HG03064 (cell line): ENCODE results near the gene APBA1.

Source experiments
- ATAC-seq: cut with Tn5 transposase; IDR thresholded peaks from one replicate; pipeline ENCODE4 v1.9.1; 2021; ENCODE audit warnings: low read depth; ENCODE audit not compliant: unreplicated experiment

APBA1 gene

GRCh38 chr9:69580582-69581214 lies 91.5 kb downstream of the APBA1 start:
- ATAC-seq = no peak

- ATAC-seq = no peak
Observed at GRCh38 chr9:69579760-69580581, 92.2 kb downstream of the APBA1 start.

- no peak for ATAC-seq
Observed at GRCh38 chr9:69579032-69579758, 93.0 kb downstream of the APBA1 start.

- ATAC-seq = no peak
Observed at GRCh38 chr9:69578026-69578425, 94.1 kb downstream of the APBA1 start.

- ATAC-seq = no peak
Observed at GRCh38 chr9:69577123-69577522, 95.0 kb downstream of the APBA1 start.

GRCh38 chr9:69574057-69574456 lies 98.1 kb downstream of the APBA1 start:
- ATAC-seq = no peak

- no peak for ATAC-seq
Observed at GRCh38 chr9:69573651-69574050, 98.5 kb downstream of the APBA1 start.

GRCh38 chr9:69572611-69573010 lies 99.6 kb downstream of the APBA1 start:
- no peak for ATAC-seq

GRCh38 chr9:69571032-69571431 lies 101.1 kb downstream of the APBA1 start:
- no peak for ATAC-seq

GRCh38 chr9:69569738-69570451 lies 102.3 kb downstream of the APBA1 start:
- ATAC-seq = no peak

GRCh38 chr9:69564557-69564956 lies 107.6 kb downstream of the APBA1 start:
- no peak for ATAC-seq

GRCh38 chr9:69559126-69559525 lies 113.0 kb downstream of the APBA1 start:
- ATAC-seq = no peak

- ATAC-seq = no peak
Observed at GRCh38 chr9:69556707-69557106, 115.5 kb downstream of the APBA1 start.

- ATAC-seq = no peak
Observed at GRCh38 chr9:69555802-69556201, 116.4 kb downstream of the APBA1 start.

- no peak for ATAC-seq
Observed at GRCh38 chr9:69554945-69555344, 117.2 kb downstream of the APBA1 start.

GRCh38 chr9:69549310-69550202 lies 122.6 kb downstream of the APBA1 start:
- ATAC-seq = no peak

GRCh38 chr9:69548681-69549080 lies 123.5 kb downstream of the APBA1 start:
- no peak for ATAC-seq

GRCh38 chr9:69546265-69546664 lies 125.9 kb downstream of the APBA1 start:
- no peak for ATAC-seq

GRCh38 chr9:69542942-69543704 lies 129.0 kb downstream of the APBA1 start:
- ATAC-seq = no peak
